ENCODE results near the gene GRM8. TPM values are rescaled to one million over a fixed set of nuclear protein-coding genes. Genes with fewer than 3 reads are reported as not detected.

GRM8 gene
- total RNA-seq, 1 donor from 2014 or later = 2.2 TPM

DNA sequence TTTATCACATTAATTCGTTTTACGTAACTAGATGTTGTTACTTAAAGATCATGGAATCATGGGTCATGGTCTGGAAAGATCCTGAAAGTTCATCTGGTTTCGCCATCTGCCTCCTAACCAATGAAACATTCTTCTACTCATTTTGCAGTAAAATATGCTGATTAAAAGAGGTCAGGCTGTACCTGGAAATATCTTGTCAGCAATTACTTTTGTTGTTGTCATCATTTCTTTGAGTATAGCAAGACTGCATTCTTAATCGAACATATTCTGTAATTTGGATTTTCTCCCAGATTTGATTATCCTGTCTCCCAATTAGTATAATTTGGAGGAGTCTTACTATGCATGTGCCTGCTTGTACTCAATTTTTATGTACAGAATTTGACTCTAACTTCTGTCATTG is 833.7 kb downstream of the GRM8 start:
- Histone ChIP-seq H3K9me3 (ENCODE audit: insufficient read depth, low read depth, low read length) (no peaks in the 10 kb centered on the region), H3K4me2 (ENCODE audit: low read length) (no peak overlapping the region), H3K27me3 (ENCODE audit: insufficient read depth, low read length) (no peaks in the 10 kb centered on the region), H3K4me1 (ENCODE audit: insufficient read depth, low read length) (no peaks in the 10 kb centered on the region), H3K36me3 (ENCODE audit: insufficient read depth, low read length) (no peaks in the 10 kb centered on the region), H3K9ac (ENCODE audit: low read length) (no peak overlapping the region), H4K20me1 (ENCODE audit: insufficient read depth, low read length) (no peaks in the 10 kb centered on the region), H3K27ac (ENCODE audit: low read depth, low read length) (no peak overlapping the region), H2AFZ (ENCODE audit: low read depth, low read length) (no peak overlapping the region), H3K79me2 (ENCODE audit: insufficient read depth, low read length) (no peaks in the 10 kb centered on the region), H3K4me3 (ENCODE audit: insufficient read depth, low read depth, low read length) (no peak overlapping the region)
- H3K4me3 Mint-ChIP-seq (ENCODE audit: unreplicated experiment) = no peak overlapping the region
- H3K27me3 Mint-ChIP-seq (ENCODE audit: low read depth, unreplicated experiment) = no peaks in the 10 kb centered on the region
- H3K27ac Mint-ChIP-seq (ENCODE audit: unreplicated experiment) = no peak overlapping the region
- no peak for TF ChIP-seq EZH2 (IDR thresholded peaks at IDR 0.05; ENCODE audit: insufficient read depth, low read length)
- no peak for TF ChIP-seq CTCF (IDR thresholded peaks at IDR 0.05; ENCODE audit: insufficient read depth, low read depth, low read length)
- no peaks in the 10 kb centered on the region for H3K4me1 Mint-ChIP-seq (ENCODE audit: low read depth, unreplicated experiment)
- DNase-seq (ENCODE audit: low read depth) = no peak
- FAIRE-seq = no peak
- no peaks in the 10 kb centered on the region for H3K36me3 Mint-ChIP-seq (ENCODE audit: low read depth, unreplicated experiment)
- H3K9me3 Mint-ChIP-seq (ENCODE audit: unreplicated experiment) = no peaks in the 10 kb centered on the region

- no peaks in the 10 kb centered on the region for H3K27me3 ChIP-seq (ENCODE audit: insufficient read depth, low read length)
- H3K27ac Mint-ChIP-seq (ENCODE audit: unreplicated experiment) = no peak overlapping the region
- no peak overlapping the region for H3K4me2 ChIP-seq (ENCODE audit: low read length)
- no peak overlapping the region for H3K4me3 Mint-ChIP-seq (ENCODE audit: unreplicated experiment)
- FAIRE-seq = no peak
- no peaks in the 10 kb centered on the region for H3K4me1 ChIP-seq (ENCODE audit: insufficient read depth, low read length)
- no peak overlapping the region for H3K9ac ChIP-seq (ENCODE audit: low read length)
- no peaks in the 10 kb centered on the region for H3K9me3 ChIP-seq (ENCODE audit: insufficient read depth, low read depth, low read length)
- TF ChIP-seq CTCF (IDR thresholded peaks at IDR 0.05; ENCODE audit: insufficient read depth, low read depth, low read length) = no peak
- no peak for TF ChIP-seq EZH2 (IDR thresholded peaks at IDR 0.05; ENCODE audit: insufficient read depth, low read length)
- no peaks in the 10 kb centered on the region for H3K27me3 Mint-ChIP-seq (ENCODE audit: low read depth, unreplicated experiment)
- H3K9me3 Mint-ChIP-seq (ENCODE audit: unreplicated experiment) = no peaks in the 10 kb centered on the region
- no peak overlapping the region for H3K4me3 ChIP-seq (ENCODE audit: insufficient read depth, low read depth, low read length)
- H3K27ac ChIP-seq (ENCODE audit: low read depth, low read length) = no peak overlapping the region
- no peak for DNase-seq (ENCODE audit: low read depth)
- no peaks in the 10 kb centered on the region for H3K36me3 Mint-ChIP-seq (ENCODE audit: low read depth, unreplicated experiment)
- H4K20me1 ChIP-seq (ENCODE audit: insufficient read depth, low read length) = no peaks in the 10 kb centered on the region
- H3K79me2 ChIP-seq (ENCODE audit: insufficient read depth, low read length) = no peaks in the 10 kb centered on the region
- no peak overlapping the region for H2AFZ ChIP-seq (ENCODE audit: low read depth, low read length)
- peaks cover 3% of the 10 kb centered on the region for H3K4me1 Mint-ChIP-seq (ENCODE audit: low read depth, unreplicated experiment)
- H3K36me3 ChIP-seq (ENCODE audit: insufficient read depth, low read length) = no peaks in the 10 kb centered on the region
These were observed 840.8 kb downstream of the GRM8 start for GRCh38 chr7:126411821-126412383.

DNA sequence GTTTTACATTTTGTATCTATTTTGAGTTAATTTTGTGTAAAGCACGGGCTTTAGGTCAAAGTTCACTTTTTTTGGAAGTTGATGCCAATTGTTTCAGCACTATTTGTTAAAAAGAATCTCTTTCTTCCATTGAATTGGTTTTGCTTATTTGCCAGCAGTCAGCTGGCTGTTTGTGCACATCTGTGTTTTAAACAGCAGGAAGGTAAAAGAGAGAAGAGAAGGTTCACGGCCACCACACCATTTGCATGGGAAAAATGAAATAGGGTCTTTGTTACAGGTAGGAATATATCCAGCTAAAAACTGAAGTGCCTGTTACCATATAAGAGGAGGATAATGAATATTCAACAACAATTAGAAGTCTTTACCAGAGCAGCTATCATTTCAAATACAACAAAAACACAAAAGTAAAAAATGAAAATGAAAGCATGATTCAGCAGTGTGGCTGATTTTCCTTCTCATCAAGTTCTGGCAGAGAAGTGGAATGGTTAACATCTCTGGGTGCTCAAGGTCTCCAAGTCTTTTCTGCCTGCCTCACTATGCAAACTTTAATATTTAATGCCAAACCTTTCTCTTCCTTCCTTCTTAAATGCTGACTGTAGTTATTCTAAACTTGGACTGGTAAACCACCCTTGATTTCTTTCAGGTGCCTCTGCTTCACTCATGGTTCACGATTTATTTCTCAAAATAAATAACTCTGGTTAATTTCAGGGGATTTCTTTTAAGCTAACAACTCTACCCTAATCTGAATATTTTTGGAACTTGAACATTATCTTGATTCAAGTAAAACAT is 841.5 kb downstream of the GRM8 start:
- no peak overlapping the region for H3K27ac ChIP-seq (ENCODE audit: low read depth, low read length)
- no peaks in the 10 kb centered on the region for H3K27me3 Mint-ChIP-seq (ENCODE audit: low read depth, unreplicated experiment)
- H3K4me3 Mint-ChIP-seq (ENCODE audit: unreplicated experiment) = no peak overlapping the region
- no peak overlapping the region for H3K4me3 ChIP-seq (ENCODE audit: insufficient read depth, low read depth, low read length)
- peaks cover 3% of the 10 kb centered on the region for H3K4me1 Mint-ChIP-seq (ENCODE audit: low read depth, unreplicated experiment)
- no peak for TF ChIP-seq CTCF (IDR thresholded peaks at IDR 0.05; ENCODE audit: insufficient read depth, low read depth, low read length)
- no peak for TF ChIP-seq EZH2 (IDR thresholded peaks at IDR 0.05; ENCODE audit: insufficient read depth, low read length)
- no peak overlapping the region for H3K27ac Mint-ChIP-seq (ENCODE audit: unreplicated experiment)
- H3K36me3 ChIP-seq (ENCODE audit: insufficient read depth, low read length) = no peaks in the 10 kb centered on the region
- FAIRE-seq (no peak), DNase-seq (ENCODE audit: low read depth) (no peak)
- H3K79me2 ChIP-seq (ENCODE audit: insufficient read depth, low read length) = no peaks in the 10 kb centered on the region
- H3K4me1 ChIP-seq (ENCODE audit: insufficient read depth, low read length) = no peaks in the 10 kb centered on the region
- H3K36me3 Mint-ChIP-seq (ENCODE audit: low read depth, unreplicated experiment) = no peaks in the 10 kb centered on the region
- H2AFZ ChIP-seq (ENCODE audit: low read depth, low read length) = peak overlapping the region; percentile 4
- H3K9me3 ChIP-seq (ENCODE audit: insufficient read depth, low read depth, low read length) = no peaks in the 10 kb centered on the region
- H3K4me2 ChIP-seq (ENCODE audit: low read length) = peak overlapping the region; percentile 65
- no peaks in the 10 kb centered on the region for H4K20me1 ChIP-seq (ENCODE audit: insufficient read depth, low read length)
- no peaks in the 10 kb centered on the region for H3K9me3 Mint-ChIP-seq (ENCODE audit: unreplicated experiment)
- H3K27me3 ChIP-seq (ENCODE audit: insufficient read depth, low read length) = no peaks in the 10 kb centered on the region
- peak overlapping the region; percentile 31 for H3K9ac ChIP-seq (ENCODE audit: low read length)

All from astrocyte (in vitro differentiated cells and primary cell).